Dermis microvascular lymphatic vessel endothelial cell (primary cell): ENCODE measurements around the gene TMEM39B. TPM values are rescaled to one million over a fixed set of nuclear protein-coding genes. Genes with fewer than 3 reads are reported as not detected.
A peak's percentile ranks its signal among the peaks of the same experiment; 100 is the strongest.
"Not testable (repeated sequence)": the region's sequence is repeated elsewhere in the genome, so short reads cannot be mapped to it uniquely, and the experiment has no call there.

ENCODE experiments used
- DNase-seq, 2 donors: peaks; one replicate each; pipeline versions ENCODE4 v3.0.0 to v3.0.0-alpha.2; 2010; ENCODE audit warnings: low read depth in 2 of 2
- total RNA-seq: library from RNA; depleted of rRNA; stranded (reverse); fragments of >200 nt; gene quantifications from 2 replicates; pipeline ENCODE4 v1.2.1, GENCODE V29; 2014

TMEM39B gene
- 9.6 and 12.9 TPM in 2 replicates for total RNA-seq

DNA sequence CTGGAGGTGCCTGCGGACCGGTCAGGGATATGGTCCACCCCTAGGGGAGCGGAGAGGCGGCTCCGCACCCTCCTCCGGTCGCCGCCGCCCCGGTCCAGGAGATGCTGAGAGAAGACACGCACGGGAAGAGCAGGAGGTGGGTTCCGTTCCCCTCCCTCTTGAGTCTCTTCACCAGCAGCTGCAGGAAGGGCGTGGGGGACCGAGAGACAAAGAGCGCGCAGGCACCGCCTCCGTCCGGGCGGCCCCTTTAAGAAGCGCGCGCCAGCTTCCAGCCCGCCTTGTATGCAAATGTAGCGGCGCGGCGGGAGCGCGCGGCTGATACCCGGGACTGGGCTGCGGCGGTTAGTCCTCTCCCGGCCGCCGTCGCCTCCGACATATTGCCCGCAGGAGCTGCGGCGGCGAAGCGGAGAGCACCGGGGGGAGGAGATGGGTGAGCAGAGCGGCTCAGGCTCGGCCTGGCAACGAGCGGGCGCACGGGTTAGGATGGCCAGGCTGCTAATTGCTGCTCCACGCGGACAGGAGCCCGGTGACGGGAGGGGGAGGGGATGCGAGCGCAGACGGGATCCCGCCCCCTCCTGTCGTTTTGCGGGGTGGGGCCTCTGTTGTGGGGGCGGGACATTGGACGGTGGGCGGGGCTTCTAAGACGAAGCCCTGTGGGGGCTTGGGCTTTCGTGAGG, at the start of gene TMEM39B:
TMEM39B (plus strand) TSS at position 318 of the 677 bp plus-strand sequence; CDS start at position 427, 109 bp downstream.
- DNase-seq = peak; percentile 87 to 97

GRCh38 chr1:32023351-32023750, 49.4 kb upstream of the TMEM39B start:
- peak in 1 of 2 donors; percentile 27 for DNase-seq

- no peak for DNase-seq
Observed at GRCh38 chr1:32025515-32025914, 47.2 kb upstream of the TMEM39B start.

- DNase-seq = no peak
Observed at GRCh38 chr1:32028746-32029145, 44.0 kb upstream of the TMEM39B start.

- DNase-seq = peak in 1 of 2 donors; percentile 51
Observed at GRCh38 chr1:32031578-32032274, 41.0 kb upstream of the TMEM39B start.

- no peak for DNase-seq
Observed at GRCh38 chr1:32032275-32032615, 40.5 kb upstream of the TMEM39B start.

GRCh38 chr1:32035119-32035518, 37.6 kb upstream of the TMEM39B start:
- no peak for DNase-seq

DNA sequence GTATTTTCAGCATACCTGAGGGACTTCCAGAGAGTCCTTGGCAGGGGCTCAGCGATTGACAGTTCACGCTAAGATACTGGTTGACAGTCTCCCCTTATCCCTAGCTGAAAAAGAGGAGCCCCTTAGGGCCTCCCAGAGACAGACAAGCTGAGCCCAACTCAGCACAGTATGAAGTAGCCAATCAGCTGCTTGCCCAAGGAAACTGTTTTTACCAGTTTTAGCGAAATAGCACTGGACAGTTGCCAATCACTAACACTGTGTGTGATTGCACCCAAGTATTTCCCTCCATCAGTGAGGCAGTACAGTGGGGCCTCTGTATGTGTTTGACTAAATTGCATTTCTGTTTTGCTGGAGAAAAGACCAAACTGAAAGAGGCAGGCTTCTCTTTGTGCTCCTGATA, 32.0 kb upstream of the TMEM39B start:
- no peak for DNase-seq

- no peak for DNase-seq
Observed at GRCh38 chr1:32042330-32042729, 30.4 kb upstream of the TMEM39B start.

DNA sequence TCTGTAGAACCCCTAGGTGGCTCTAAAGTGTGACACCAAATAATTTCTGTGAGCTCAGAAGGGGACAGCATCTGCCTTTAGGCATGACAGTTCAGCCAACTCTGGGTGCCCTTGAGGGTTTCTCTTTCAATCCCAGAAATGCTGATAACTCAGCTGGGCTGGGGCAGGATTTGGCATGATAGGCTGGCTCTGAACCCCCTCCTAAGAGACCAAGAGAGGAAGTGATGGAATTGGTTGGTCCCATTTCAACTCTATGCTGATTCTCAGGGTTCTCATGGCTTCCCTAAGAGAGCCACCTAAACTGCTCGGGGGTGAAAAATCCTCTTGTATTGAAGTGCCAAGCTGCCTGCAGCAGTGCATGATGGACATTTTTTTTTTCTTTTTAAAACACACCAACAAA, 28.5 kb upstream of the TMEM39B start:
- DNase-seq = no peak

DNA sequence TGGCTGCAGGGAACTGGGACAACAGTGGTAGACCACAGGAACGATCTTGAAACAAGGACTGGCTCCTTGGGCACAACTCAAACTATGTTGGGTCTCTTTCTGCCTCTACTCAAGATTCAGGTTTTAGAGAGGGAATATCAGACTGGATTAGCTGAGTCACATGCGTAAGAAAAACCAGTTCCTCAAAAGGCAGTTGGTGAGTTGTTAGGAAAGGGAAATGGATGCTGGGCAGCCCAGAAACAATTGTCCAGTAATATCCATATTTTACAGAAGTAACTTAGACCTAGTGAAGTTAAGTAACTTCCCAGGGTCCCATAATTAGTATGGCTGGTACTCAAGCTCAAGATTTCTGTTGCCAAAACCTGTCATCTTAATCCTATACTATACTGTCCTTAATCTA, 27.0 kb upstream of the TMEM39B start:
- no peak for DNase-seq

GRCh38 chr1:32047701-32048100, 25.0 kb upstream of the TMEM39B start:
- no peak for DNase-seq

GRCh38 chr1:32048440-32048839, 24.3 kb upstream of the TMEM39B start:
- no peak for DNase-seq

DNA sequence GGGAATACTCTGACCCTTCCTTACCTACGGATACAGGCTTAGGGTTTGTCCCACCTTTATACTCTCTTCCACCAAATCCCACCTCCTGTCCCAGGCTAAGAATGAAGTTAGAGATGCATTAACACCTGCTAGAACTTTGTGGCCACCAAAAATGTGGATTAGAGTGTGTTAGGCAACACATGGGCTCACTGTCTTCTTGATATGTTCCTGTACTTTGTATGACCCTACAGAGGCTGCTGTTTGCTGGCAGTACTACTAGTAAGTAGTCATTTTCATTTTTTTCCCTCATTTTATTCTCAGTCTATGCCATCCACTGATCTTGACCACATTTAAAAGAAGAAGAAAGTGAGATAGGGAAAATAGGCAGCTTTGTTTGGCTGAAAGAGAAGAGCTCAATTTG, 21.0 kb upstream of the TMEM39B start:
- no peak for DNase-seq

GRCh38 chr1:32052887-32053286, 19.9 kb upstream of the TMEM39B start:
- no peak for DNase-seq

GRCh38 chr1:32055416-32055815, 17.3 kb upstream of the TMEM39B start:
- no peak for DNase-seq

DNA sequence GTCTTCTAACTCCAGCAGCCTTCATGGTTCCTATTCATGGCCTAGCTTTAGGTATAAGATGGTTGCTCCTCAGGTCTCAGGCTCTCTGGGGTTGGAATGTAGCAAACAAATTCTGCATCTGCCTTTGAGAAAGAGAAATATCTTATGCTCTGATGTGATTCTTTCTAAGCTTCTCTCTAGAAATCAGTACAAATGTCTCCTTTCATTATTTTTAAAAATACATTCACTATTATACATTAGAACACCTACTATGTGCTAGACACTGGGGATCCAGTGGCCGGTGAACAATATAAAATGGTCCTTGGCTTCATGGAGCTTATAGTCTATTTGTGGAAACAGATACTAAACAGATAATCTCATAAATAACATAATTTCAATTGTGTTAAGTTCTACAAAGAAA, 16.1 kb upstream of the TMEM39B start:
- DNase-seq = no peak

GRCh38 chr1:32060914-32061313, 11.8 kb upstream of the TMEM39B start:
- DNase-seq = no peak

DNA sequence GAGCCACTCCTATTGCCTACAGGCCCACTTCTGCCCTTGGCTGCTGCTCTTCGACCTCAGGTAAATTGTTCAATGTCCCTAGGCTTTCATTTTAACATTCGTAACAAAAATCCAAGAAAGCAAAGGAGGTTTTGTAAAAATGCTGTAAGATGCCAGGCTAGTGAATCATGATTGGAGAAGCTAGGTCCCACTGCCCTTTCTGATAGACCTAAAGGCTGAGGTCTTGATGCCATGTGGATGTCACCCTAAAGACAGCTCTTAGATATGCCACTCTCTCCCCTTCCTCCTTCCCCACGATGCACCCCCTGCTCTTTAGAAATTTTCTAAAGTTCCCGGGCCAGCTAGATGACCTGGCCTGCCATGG, 9.9 kb upstream of the TMEM39B start:
- DNase-seq = no peak

- peak in 1 of 2 donors; percentile 66 for DNase-seq
Observed at GRCh38 chr1:32063261-32063681, 9.5 kb upstream of the TMEM39B start.

DNA sequence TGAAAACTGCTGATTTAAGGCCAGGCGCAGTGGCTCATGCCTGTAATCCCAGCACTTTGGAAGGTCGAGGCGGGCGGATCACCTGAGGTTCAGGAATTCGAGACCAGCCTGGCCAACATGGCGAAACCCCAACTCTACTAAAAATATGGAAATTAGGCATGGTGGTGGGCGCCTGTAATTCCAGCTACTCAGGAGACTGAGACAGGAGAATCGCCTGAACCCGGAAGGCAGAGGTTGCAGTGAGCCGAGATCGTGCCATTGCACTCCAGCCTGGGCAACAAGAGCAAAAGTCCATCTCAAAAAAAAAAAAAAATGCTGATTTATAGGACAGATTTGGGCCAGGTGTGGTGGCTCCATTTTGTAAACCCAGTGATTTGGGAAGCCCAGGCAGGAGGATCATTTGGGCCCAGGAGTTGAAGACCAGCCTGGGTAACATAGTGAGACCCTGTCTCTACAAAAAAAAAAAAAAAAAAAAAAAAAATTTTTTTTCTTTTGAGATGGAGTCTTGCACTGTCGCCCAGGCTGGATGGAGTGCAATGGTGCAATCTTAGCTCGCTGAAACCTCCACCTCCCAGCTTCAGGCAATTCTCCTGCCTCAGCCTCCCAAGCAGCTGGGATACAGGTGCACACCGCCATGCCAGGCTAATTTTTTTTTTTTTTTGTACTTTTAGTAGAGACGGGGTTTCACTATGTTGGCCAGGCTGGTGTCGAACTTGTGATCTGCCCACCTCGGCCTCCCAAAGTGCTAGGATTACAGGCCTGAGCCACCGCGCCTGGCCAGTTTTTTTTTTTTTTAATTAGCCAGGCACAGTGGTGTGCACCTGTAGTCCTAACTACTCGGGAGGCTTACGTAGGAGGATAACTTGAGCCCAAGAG, 6.9 kb upstream of the TMEM39B start:
- DNase-seq = not testable (repeated sequence)

- peak in 1 of 2 donors; percentile 94 for DNase-seq
Observed at GRCh38 chr1:32066489-32066873, 6.3 kb upstream of the TMEM39B start.
